ENCODE data around the gene FAM120B. TPM values are rescaled to one million over a fixed set of nuclear protein-coding genes. Genes with fewer than 3 reads are reported as not detected.
"Not testable (repeated sequence)": the region's sequence is repeated elsewhere in the genome, so short reads cannot be mapped to it uniquely, and the experiment has no call there.

The FAM120B gene, protein sequence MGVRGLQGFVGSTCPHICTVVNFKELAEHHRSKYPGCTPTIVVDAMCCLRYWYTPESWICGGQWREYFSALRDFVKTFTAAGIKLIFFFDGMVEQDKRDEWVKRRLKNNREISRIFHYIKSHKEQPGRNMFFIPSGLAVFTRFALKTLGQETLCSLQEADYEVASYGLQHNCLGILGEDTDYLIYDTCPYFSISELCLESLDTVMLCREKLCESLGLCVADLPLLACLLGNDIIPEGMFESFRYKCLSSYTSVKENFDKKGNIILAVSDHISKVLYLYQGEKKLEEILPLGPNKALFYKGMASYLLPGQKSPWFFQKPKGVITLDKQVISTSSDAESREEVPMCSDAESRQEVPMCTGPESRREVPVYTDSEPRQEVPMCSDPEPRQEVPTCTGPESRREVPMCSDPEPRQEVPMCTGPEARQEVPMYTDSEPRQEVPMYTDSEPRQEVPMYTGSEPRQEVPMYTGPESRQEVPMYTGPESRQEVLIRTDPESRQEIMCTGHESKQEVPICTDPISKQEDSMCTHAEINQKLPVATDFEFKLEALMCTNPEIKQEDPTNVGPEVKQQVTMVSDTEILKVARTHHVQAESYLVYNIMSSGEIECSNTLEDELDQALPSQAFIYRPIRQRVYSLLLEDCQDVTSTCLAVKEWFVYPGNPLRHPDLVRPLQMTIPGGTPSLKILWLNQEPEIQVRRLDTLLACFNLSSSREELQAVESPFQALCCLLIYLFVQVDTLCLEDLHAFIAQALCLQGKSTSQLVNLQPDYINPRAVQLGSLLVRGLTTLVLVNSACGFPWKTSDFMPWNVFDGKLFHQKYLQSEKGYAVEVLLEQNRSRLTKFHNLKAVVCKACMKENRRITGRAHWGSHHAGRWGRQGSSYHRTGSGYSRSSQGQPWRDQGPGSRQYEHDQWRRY
- polyA plus RNA-seq (ENCODE audit: insufficient read length in 4 of 4) = 10 to 100 TPM; 33.2 to 41.5 (median 40.0) TPM

DNA sequence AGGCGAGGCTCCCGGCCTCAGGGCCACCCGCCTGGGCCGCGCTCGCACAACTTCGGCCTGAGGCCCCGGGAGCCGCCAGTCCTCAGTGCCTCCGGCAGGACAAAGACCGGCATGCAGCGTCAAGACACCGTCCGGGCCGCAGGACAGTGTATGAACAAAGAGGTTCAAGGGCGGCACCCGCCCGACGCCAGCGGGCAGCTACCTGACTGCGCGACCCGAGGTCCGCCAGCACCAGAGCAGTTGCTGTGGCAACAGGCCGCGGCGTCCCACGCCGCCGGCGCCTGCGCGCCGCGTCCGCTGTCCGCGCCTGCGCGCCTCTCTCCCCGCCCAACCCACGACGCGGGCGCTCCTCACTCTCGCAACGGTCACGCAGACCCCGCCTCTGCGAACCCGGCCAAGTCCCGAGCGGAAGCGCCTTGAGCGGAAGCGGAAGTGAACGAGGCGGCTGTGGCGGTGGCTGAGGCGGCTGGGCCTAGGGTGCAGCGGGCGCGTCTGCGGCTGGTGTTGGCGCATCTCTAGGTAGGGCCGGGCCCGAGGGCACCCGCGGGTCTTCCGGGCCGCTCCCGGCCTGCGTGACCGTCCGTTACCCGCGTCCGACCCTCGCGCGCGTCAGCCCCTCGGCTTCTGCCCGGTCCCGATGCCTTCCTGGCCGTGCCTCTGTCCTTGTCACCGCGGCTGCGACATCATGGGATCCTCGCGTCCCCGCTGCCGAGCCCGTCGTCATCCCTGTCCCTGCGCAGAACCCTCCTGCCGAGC, at the start of gene FAM120B:
Gene FAM120B (plus strand): TSS at position 435 of the 756 bp plus-strand sequence. CDS start 10,633 bp downstream, outside the sequence.
- DNase-seq (ENCODE audit: low read depth in 4 of 4, low spot score in 3 of 4) = peak; percentile 90 to 93 (median 92)

DNA sequence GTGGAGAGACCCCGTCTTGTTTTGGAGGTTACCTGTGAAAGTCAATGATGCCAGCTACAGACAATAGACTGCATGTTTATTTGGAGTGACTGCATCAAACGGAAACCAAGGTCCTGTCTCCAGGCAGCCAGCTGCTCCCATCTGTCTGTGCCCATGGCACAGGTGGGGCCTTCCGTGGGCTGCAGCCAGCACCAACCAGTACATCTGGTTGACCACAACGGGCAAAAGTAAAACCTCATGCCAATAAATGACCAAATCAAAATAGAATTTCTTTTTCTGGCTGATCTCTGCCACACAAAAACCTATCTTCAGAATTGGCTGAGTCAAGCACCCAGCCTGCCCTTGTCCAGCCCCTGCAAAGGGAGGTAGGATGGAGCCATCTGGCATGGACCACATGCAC, 49.2 kb upstream of the FAM120B start:
- no peak for DNase-seq (ENCODE audit: low read depth in 4 of 4, low spot score in 3 of 4)

- no peak for DNase-seq (ENCODE audit: low read depth in 4 of 4, low spot score in 3 of 4)
Observed at GRCh38 chr6:170258407-170258806, 48.2 kb upstream of the FAM120B start.

- DNase-seq (ENCODE audit: low read depth in 4 of 4, low spot score in 3 of 4) = no peak
Observed at GRCh38 chr6:170259278-170259677, 47.3 kb upstream of the FAM120B start.

DNA sequence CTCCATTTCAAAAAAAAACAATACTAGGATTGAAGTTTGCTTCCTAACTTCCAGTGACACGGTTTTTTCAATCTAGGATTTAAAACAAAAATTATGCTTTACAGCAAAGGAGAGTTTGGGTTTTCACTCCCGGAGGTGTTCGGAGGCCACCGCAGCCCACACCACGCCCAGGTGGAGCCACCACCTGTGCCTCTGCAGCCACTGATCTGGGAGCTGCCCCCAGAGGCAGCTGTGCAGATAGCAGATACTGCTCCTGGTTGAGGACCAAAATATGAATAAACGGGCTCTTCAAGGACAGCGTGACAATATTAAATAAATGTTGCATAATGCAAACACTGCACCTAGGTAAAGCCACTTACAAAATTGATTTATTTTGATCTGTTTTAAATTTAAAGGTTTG, 45.9 kb upstream of the FAM120B start:
- no peak for DNase-seq (ENCODE audit: low read depth in 4 of 4, low spot score in 3 of 4)

- DNase-seq (ENCODE audit: low read depth in 4 of 4, low spot score in 3 of 4) = no peak
Observed at GRCh38 chr6:170261643-170262488, 44.7 kb upstream of the FAM120B start.

GRCh38 chr6:170262489-170263088, 44.0 kb upstream of the FAM120B start:
- DNase-seq (ENCODE audit: low read depth in 4 of 4, low spot score in 3 of 4) = no peak

- no peak for DNase-seq (ENCODE audit: low read depth in 4 of 4, low spot score in 3 of 4)
Observed at GRCh38 chr6:170263410-170263809, 43.1 kb upstream of the FAM120B start.

GRCh38 chr6:170264086-170264485, 42.5 kb upstream of the FAM120B start:
- DNase-seq (ENCODE audit: low read depth in 4 of 4, low spot score in 3 of 4) = no peak

GRCh38 chr6:170264644-170265043, 41.9 kb upstream of the FAM120B start:
- not testable (repeated sequence) for DNase-seq (ENCODE audit: low read depth in 4 of 4, low spot score in 3 of 4)

GRCh38 chr6:170265655-170266054, 40.9 kb upstream of the FAM120B start:
- DNase-seq (ENCODE audit: low read depth in 4 of 4, low spot score in 3 of 4) = no peak

- DNase-seq (ENCODE audit: low read depth in 4 of 4, low spot score in 3 of 4) = no peak
Observed at GRCh38 chr6:170266061-170266825, 40.3 kb upstream of the FAM120B start.

DNA sequence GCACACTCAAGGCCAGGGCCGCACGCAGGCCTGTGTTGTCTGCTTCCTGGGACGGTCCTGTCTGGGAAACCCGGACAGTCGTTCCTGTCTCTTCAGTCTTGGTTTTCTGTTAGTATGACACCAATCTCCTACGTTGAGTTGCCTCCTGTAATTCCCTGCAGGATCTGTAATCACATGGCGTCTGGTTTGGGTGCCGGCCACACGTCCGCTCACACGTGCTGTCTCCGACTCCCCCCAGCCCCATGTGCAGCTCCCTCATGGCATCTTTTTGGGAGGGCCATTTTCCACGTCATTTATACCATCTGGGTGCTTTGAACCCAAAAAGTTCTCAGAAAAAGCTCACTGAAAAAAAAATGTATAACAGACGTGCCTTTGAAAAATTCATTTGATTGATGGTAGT, 38.9 kb upstream of the FAM120B start:
- no peak for DNase-seq (ENCODE audit: low read depth in 4 of 4, low spot score in 3 of 4)

- no peak for DNase-seq (ENCODE audit: low read depth in 4 of 4, low spot score in 3 of 4)
Observed at GRCh38 chr6:170268216-170269129, 38.1 kb upstream of the FAM120B start.

DNA sequence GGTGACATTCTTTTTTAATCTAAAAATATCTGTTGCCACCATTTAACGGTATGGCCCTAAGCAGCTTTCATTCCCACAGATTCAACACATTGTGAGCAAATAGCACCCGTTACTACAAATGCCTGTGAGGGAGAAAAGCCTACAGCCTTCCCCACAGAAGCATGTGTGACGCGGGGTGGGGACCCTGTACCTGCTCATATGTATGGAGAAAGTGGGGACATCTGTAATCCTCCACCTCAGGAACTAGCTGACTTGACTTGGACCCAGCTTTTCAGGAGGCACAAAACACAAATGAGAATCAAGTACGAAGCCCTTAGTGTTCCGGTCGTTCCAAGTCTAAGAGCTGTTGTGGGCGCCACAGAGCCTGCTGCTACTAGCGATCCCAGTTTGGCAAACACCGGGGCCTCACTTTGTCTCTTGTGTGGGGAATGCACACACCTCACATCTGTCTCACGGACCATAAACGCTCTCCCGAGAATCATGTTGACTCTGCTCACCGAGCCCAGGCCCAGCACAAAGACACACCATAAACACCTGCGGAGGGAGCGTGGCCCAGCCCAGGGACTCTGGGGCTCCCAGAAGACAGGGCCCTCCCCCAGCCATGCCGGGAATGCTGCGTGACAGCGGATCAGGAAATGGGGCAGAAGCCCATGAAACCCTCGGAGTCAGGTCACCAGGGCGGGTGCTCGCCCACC, 37.3 kb upstream of the FAM120B start:
- no peak for DNase-seq (ENCODE audit: low read depth in 4 of 4, low spot score in 3 of 4)

DNA sequence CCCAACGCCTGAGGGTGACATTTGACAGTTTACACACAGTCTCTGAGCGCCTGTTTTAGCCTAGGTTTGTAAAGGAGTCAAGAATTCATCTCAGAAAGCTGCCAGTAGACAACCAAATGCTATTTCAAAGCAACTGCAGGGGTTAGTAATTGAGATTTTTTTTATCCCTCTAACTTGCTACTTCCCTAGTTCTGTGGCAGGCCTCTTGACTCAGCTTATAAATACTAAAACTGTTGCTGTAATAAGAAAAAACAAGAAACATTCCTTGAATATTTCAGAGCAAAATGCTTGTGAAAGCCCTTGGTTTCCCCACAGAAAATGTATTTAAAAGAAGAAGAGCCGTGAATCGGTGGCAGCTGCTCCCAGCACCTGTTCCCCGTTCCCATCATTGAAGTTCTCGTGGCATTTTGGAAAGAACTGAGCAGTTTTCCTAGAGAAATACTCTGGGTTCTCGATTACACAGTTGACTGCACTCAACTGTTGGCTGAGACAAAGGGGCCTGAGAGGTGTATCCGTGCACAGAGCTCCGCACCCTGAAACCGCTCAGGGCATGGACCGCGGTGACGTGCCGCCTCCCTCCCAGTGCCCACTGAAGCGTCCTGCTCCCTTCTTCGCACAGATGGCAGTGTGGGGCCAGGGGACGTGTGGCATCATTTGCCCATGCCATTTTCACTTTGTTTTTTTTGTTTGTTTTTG, 36.6 kb upstream of the FAM120B start:
- no peak for DNase-seq (ENCODE audit: low read depth in 4 of 4, low spot score in 3 of 4)
